Measurements from ENCODE around the gene PNP.
"Not testable (repeated sequence)": the region's sequence is repeated elsewhere in the genome, so short reads cannot be mapped to it uniquely, and the experiment has no call there.

Gene PNP

GRCh38 chr14:20440882-20441281, 28.3 kb upstream of the PNP start:
- no peak for TF ChIP-seq ZC3H10 (CRISPR knock-in tag; IDR thresholded peaks at IDR 0.05)
- TF ChIP-seq SNAI2 (CRISPR knock-in tag; IDR thresholded peaks at IDR 0.05) = no peak
- TF ChIP-seq ZNF70 (CRISPR knock-in tag; IDR thresholded peaks at IDR 0.05) = no peak
- no peak for TF ChIP-seq CREB5 (CRISPR knock-in tag; IDR thresholded peaks at IDR 0.05; ENCODE audit: low read depth)
- TF ChIP-seq ARNTL (CRISPR knock-in tag; IDR thresholded peaks at IDR 0.05; ENCODE audit: borderline replicate concordance, low read depth) = no peak
- no peak for TF ChIP-seq RARB (CRISPR knock-in tag; IDR thresholded peaks at IDR 0.05)
- no peak for TF ChIP-seq CSRNP3 (CRISPR knock-in tag; IDR thresholded peaks at IDR 0.05)
- no peak for TF ChIP-seq PPARA (CRISPR knock-in tag; IDR thresholded peaks at IDR 0.05; ENCODE audit: borderline replicate concordance)
- no peak for ATAC-seq

GRCh38 chr14:20441461-20441860, 27.7 kb upstream of the PNP start:
- TF ChIP-seq OSR1 (CRISPR knock-in tag; IDR thresholded peaks at IDR 0.05) = no peak
- TF ChIP-seq TOX (CRISPR knock-in tag; IDR thresholded peaks at IDR 0.05; ENCODE audit: borderline replicate concordance) = no peak
- TF ChIP-seq TCF4 (CRISPR knock-in tag; IDR thresholded peaks at IDR 0.05; ENCODE audit: borderline replicate concordance) = no peak
- TF ChIP-seq ZFP30 (CRISPR knock-in tag; IDR thresholded peaks at IDR 0.05) = no peak
- TF ChIP-seq CSDC2 (CRISPR knock-in tag; IDR thresholded peaks at IDR 0.05) = no peak
- TF ChIP-seq ZNF70 (CRISPR knock-in tag; IDR thresholded peaks at IDR 0.05) = no peak
- no peak for TF ChIP-seq CREB5 (CRISPR knock-in tag; IDR thresholded peaks at IDR 0.05; ENCODE audit: low read depth)
- no peak for TF ChIP-seq ZNF8 (CRISPR knock-in tag; IDR thresholded peaks at IDR 0.05)
- no peak for TF ChIP-seq ISL1 (CRISPR knock-in tag; IDR thresholded peaks at IDR 0.05)
- TF ChIP-seq ARNTL (CRISPR knock-in tag; IDR thresholded peaks at IDR 0.05; ENCODE audit: borderline replicate concordance, low read depth) = no peak
- no peak for TF ChIP-seq ZC3H10 (CRISPR knock-in tag; IDR thresholded peaks at IDR 0.05)
- no peak for TF ChIP-seq ESRRG (CRISPR knock-in tag; IDR thresholded peaks at IDR 0.05)
- TF ChIP-seq POU6F1 (CRISPR knock-in tag; IDR thresholded peaks at IDR 0.05; ENCODE audit: borderline replicate concordance, low read depth) = no peak
- ATAC-seq = no peak

- not testable (repeated sequence) for ATAC-seq
Observed at GRCh38 chr14:20443650-20444049, 25.6 kb upstream of the PNP start.

- TF ChIP-seq TSHZ2 (CRISPR knock-in tag; IDR thresholded peaks at IDR 0.05) (no peak), ZFP30 (CRISPR knock-in tag; IDR thresholded peaks at IDR 0.05) (no peak), ZNF565 (CRISPR knock-in tag; conservative IDR thresholded peaks at IDR 0.05; ENCODE audit: low read depth) (no peak), TOX (CRISPR knock-in tag; IDR thresholded peaks at IDR 0.05; ENCODE audit: borderline replicate concordance) (no peak), ISL1 (CRISPR knock-in tag; IDR thresholded peaks at IDR 0.05) (no peak), GLIS3 (CRISPR knock-in tag; IDR thresholded peaks at IDR 0.05) (no peak), ZFP3 (CRISPR knock-in tag; IDR thresholded peaks at IDR 0.05) (no peak), RARB (CRISPR knock-in tag; IDR thresholded peaks at IDR 0.05) (no peak), CSRNP3 (CRISPR knock-in tag; IDR thresholded peaks at IDR 0.05) (no peak), CREB5 (CRISPR knock-in tag; IDR thresholded peaks at IDR 0.05; ENCODE audit: low read depth) (no peak), ESRRG (CRISPR knock-in tag; IDR thresholded peaks at IDR 0.05) (no peak), ZC3H10 (CRISPR knock-in tag; IDR thresholded peaks at IDR 0.05) (no peak), ZNF70 (CRISPR knock-in tag; IDR thresholded peaks at IDR 0.05) (no peak), ARNTL (CRISPR knock-in tag; IDR thresholded peaks at IDR 0.05; ENCODE audit: borderline replicate concordance, low read depth) (no peak), OSR1 (CRISPR knock-in tag; IDR thresholded peaks at IDR 0.05) (no peak), TCF4 (CRISPR knock-in tag; IDR thresholded peaks at IDR 0.05; ENCODE audit: borderline replicate concordance) (no peak), POU6F1 (CRISPR knock-in tag; IDR thresholded peaks at IDR 0.05; ENCODE audit: borderline replicate concordance, low read depth) (no peak), SNAI2 (CRISPR knock-in tag; IDR thresholded peaks at IDR 0.05) (no peak)
Observed at GRCh38 chr14:20446889-20447288, 22.3 kb upstream of the PNP start.

More at GRCh38 chr14:20446889-20447288, 22.3 kb upstream of the PNP start:
- ATAC-seq = no peak

Measured in SK-N-SH treated with all-trans-retinoic acid at 6 μM for 48 hours (cell line).